PC-9 (cell line): ENCODE results near the gene TRIM36. TPM values are rescaled to one million over a fixed set of nuclear protein-coding genes. Genes with fewer than 3 reads are reported as not detected.

Source experiments
- BruUV-seq: library from RNA; stranded (reverse); fragments of 400-500 nt; replicated peaks from 2 replicates; lab custom pipeline; 2021; lab: Mats Ljungman, UMichigan
- CTCF ChIA-PET: fragments of 300-600 bp; sonication (Branson Sonifier 250); formaldehyde crosslinking; loops from one replicate; lab custom pipeline; 2022; ENCODE audit warnings: antibody characterized with exemption; lab: Charles Lee
- POLR2A ChIA-PET: fragments of 300-600 bp; sonication (Branson Sonifier 250); formaldehyde crosslinking; loops from one replicate; lab custom pipeline; 2022; ENCODE audit warnings: antibody characterized with exemption; ENCODE audit not compliant: unreplicated experiment; lab: Charles Lee
- DNase-seq, 2 experiments: peaks; one replicate each; pipeline versions ENCODE4 v3.0.0 to v3.0.0-alpha.2; 2015 to 2022; ENCODE audit warnings: mixed read lengths in 1 of 2
- H2AFZ ChIP-seq: fragments of 200-600 bp; sonication (generic); 2 replicates; pipeline ENCODE4 v1.8.1; 2017; ENCODE audit warnings: antibody characterized with exemption
- H3F3A ChIP-seq: fragments of 200-600 bp; sonication (generic); 2 replicates; pipeline ENCODE4 v1.8.1; 2017; ENCODE audit warnings: antibody characterized with exemption, mild to moderate bottlenecking, low read depth; ENCODE audit not compliant: insufficient read depth
- H3K27ac ChIP-seq: fragments of 200-600 bp; sonication (generic); 2 replicates; pipeline ENCODE4 v1.6.1; 2016; ENCODE audit warnings: mixed run types
- H3K27me3 ChIP-seq: fragments of 200-600 bp; sonication (generic); 2 replicates; pipeline ENCODE4 v1.6.1; 2016; ENCODE audit warnings: low read depth, mixed run types; ENCODE audit not compliant: insufficient read depth
- H3K36me3 ChIP-seq: fragments of 200-600 bp; sonication (generic); 2 replicates; pipeline ENCODE4 v1.6.1; 2016; ENCODE audit warnings: low read depth, mixed run types
- H3K4me1 ChIP-seq: fragments of 200-600 bp; sonication (generic); replicated peaks from 2 replicates; pipeline ENCODE4 v1.6.1; 2016; ENCODE audit warnings: mixed run types; ENCODE audit not compliant: insufficient read depth
- H3K4me2 ChIP-seq: fragments of 200-600 bp; sonication (generic); 2 replicates; pipeline ENCODE4 v1.6.1; 2017; ENCODE audit warnings: mixed run types
- H3K4me3 ChIP-seq: fragments of 200-600 bp; sonication (generic); 2 replicates; pipeline ENCODE4 v1.6.1; 2016; ENCODE audit warnings: mixed run types
- H3K79me2 ChIP-seq: fragments of 200-600 bp; sonication (generic); 2 replicates; pipeline ENCODE4 v1.6.1; 2017; ENCODE audit warnings: low read depth, mixed run types
- H3K9me2 ChIP-seq: fragments of 200-600 bp; sonication (generic); 2 replicates; pipeline ENCODE4 v1.8.1; 2017; ENCODE audit warnings: mild to moderate bottlenecking; ENCODE audit not compliant: insufficient read depth
- H3K9me3 ChIP-seq: fragments of 200-600 bp; sonication (generic); 2 replicates; pipeline ENCODE4 v1.8.1; 2016; ENCODE audit warnings: low read depth; ENCODE audit not compliant: insufficient read depth
- H4K20me1 ChIP-seq: fragments of 200-600 bp; sonication (generic); 2 replicates; pipeline ENCODE4 v1.8.1; 2017; ENCODE audit not compliant: insufficient read depth
- EZH2 ChIP-seq: fragments of 200-600 bp; sonication (generic); IDR thresholded peaks from 2 replicates; pipeline ENCODE4 v1.8.0; 2017; ENCODE audit warnings: antibody characterized with exemption, low read depth
- intact Hi-C: fragments of 100-400 bp; cut with micrococcal nuclease; formaldehyde crosslinking; loops from one replicate; pipeline ENCODE4 v1.10.0; 2022; ENCODE audit not compliant: unreplicated experiment
- total RNA-seq: library from RNA; stranded (reverse); gene quantifications from 2 replicates; pipeline ENCODE4 v1.2.3, GENCODE V29; 2021
- TF ChIP-seq, protein P1 (sequence below): fragments of 200-600 bp; sonication (generic); conservative IDR thresholded peaks from 2 replicates; pipeline ENCODE4 v1.6.1; 2017; ENCODE audit warnings: mixed run types, antibody characterized with exemption, mild to moderate bottlenecking, moderate library complexity

The TRIM36 gene
- total RNA-seq, 1 experiment from 2014 or later = 0.22 TPM

DNA sequence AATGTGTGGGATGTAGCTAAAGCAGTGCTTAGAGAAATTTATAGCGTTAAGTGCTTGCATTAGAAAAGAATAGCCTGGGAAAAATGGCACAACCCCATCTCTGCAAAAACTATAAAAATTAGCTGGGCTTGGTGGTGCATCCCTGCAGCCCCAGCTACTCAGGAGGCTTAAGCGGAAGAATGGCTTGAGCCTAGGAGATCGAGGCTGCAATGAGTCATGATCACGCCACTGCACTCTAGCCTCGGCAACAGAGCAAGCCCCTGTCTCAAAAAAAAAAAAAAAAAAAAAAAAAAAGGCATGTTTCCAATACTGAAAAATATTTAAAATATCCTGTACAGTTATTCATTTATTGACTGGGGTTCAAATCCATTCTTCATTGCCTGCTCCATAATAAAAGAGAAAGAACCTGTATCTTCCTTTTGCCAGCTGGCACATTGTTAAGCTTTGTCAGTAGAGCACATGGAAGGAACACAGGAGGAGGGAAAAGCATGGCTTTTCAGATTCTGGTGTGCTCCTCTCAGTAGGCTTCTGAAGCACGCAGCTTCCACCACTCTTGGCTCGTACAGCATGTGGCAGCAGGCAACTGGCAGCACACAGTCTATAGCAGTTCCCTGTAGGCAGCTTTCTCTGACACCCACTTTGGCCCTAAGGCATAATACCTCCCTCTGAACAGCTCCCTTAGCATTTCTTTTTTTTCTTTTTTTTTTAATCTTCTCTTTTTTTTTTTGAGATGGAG, 73.5 kb downstream of the TRIM36 start:
- H3K4me1 ChIP-seq = no peaks in the 10 kb centered on the region
- H3K9me2 ChIP-seq = no peaks in the 10 kb centered on the region
- no peak for DNase-seq
- H4K20me1 ChIP-seq = no peaks in the 10 kb centered on the region
- H3K27ac ChIP-seq = no peak overlapping the region
- no peak overlapping the region for H3K4me2 ChIP-seq
- TF ChIP-seq EZH2 = no peak
- TF ChIP-seq, protein P1, sequence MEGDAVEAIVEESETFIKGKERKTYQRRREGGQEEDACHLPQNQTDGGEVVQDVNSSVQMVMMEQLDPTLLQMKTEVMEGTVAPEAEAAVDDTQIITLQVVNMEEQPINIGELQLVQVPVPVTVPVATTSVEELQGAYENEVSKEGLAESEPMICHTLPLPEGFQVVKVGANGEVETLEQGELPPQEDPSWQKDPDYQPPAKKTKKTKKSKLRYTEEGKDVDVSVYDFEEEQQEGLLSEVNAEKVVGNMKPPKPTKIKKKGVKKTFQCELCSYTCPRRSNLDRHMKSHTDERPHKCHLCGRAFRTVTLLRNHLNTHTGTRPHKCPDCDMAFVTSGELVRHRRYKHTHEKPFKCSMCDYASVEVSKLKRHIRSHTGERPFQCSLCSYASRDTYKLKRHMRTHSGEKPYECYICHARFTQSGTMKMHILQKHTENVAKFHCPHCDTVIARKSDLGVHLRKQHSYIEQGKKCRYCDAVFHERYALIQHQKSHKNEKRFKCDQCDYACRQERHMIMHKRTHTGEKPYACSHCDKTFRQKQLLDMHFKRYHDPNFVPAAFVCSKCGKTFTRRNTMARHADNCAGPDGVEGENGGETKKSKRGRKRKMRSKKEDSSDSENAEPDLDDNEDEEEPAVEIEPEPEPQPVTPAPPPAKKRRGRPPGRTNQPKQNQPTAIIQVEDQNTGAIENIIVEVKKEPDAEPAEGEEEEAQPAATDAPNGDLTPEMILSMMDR = no peak
- no peaks in the 10 kb centered on the region; the same call in 1 of the 2 replicates for H3F3A ChIP-seq
- ChIA-PET CTCF (no interaction called here), POLR2A (no interaction called here)
- intact Hi-C loops = loop anchor here (5.0 kb wide), 1 partner anchor 746 kb away; the partner anchor contains the start of genes AP3S1 and ATG12
- no peaks in the 10 kb centered on the region for H3K79me2 ChIP-seq
- H3K27me3 ChIP-seq = no peaks in the 10 kb centered on the region
- H3K4me3 ChIP-seq = no peak overlapping the region
- BruUV-seq = no TSS peak
- no peak overlapping the region for H2AFZ ChIP-seq
- no peaks in the 10 kb centered on the region for H3K36me3 ChIP-seq
- H3K9me3 ChIP-seq = no peaks in the 10 kb centered on the region

DNA sequence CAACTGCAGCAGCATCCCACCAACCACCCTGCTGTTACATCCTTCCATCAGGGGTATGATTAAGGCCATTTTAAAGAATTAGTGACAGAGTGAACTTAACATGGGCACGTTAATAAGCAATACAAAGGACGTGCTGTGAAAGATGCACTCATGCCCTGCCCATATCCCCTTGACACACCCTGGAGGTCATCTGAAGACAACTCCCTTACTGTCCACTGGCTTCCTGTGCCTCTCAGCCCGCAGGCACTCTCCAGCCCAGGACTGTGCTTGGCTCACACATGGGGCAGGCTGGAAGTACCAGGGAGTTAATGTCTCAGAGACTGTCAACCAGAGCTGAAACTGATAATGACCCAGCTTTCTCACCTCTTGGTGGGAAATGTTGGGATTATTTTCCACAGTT, 81.8 kb downstream of the TRIM36 start:
- Histone ChIP-seq H3K9me3 (no peaks in the 10 kb centered on the region), H3K4me1 (no peaks in the 10 kb centered on the region), H3K27me3 (no peaks in the 10 kb centered on the region), H3K36me3 (no peaks in the 10 kb centered on the region), H2AFZ (no peak overlapping the region), H3K79me2 (no peaks in the 10 kb centered on the region), H3K9me2 (no peaks in the 10 kb centered on the region), H3K4me2 (no peak overlapping the region), H3K4me3 (no peak overlapping the region), H3K27ac (no peak overlapping the region), H3F3A (no peaks in the 10 kb centered on the region), H4K20me1 (no peaks in the 10 kb centered on the region)
- no TSS peak for BruUV-seq
- CTCF ChIA-PET = no interaction called here
- intact Hi-C loops = no loop called here
- TF ChIP-seq, protein P1 = no peak
- no peak for TF ChIP-seq EZH2
- POLR2A ChIA-PET = no interaction called here
- no peak for DNase-seq

DNA sequence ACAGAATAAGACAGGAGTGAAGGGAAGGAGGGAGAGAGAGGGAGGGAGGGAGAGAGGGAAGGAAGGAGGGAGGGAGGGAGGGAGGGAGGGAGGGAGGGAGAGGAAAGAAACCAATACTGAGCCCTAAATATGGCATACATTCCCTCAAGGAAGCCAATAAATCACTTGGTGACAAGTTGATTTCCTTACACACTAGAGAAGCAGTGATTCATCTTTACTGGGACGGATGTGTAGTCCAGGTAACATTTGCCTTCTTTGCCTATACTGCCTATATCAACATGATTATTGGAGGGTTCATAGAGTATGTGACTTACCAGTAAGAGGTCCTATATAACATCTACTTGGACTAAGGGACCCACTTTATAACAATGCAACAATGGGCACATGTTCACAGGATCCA, 83.2 kb downstream of the TRIM36 start:
- Histone ChIP-seq H2AFZ (no peak overlapping the region), H3K4me2 (no peak overlapping the region), H3K79me2 (no peaks in the 10 kb centered on the region), H3K36me3 (no peaks in the 10 kb centered on the region), H4K20me1 (no peaks in the 10 kb centered on the region), H3K27me3 (0 out of 2 replicates have a peak, but pooled peaks cover 3% of the 10 kb centered on the region), H3K9me3 (no peaks in the 10 kb centered on the region), H3K4me1 (no peaks in the 10 kb centered on the region), H3K9me2 (no peaks in the 10 kb centered on the region), H3K4me3 (no peak overlapping the region), H3F3A (no peaks in the 10 kb centered on the region), H3K27ac (no peak overlapping the region)
- ChIA-PET POLR2A (no interaction called here), CTCF (no interaction called here)
- no TSS peak for BruUV-seq
- intact Hi-C loops = no loop called here
- DNase-seq = no peak
- TF ChIP-seq EZH2 = no peak
- TF ChIP-seq, protein P1 = no peak
